ENCODE data around the gene DNAH2. TPM values are rescaled to one million over a fixed set of nuclear protein-coding genes. Genes with fewer than 3 reads are reported as not detected.

Gene DNAH2
- polyA plus RNA-seq, 1 of the 3 experiments (the other 2 are of a cell fraction), result 0.13 TPM

DNA sequence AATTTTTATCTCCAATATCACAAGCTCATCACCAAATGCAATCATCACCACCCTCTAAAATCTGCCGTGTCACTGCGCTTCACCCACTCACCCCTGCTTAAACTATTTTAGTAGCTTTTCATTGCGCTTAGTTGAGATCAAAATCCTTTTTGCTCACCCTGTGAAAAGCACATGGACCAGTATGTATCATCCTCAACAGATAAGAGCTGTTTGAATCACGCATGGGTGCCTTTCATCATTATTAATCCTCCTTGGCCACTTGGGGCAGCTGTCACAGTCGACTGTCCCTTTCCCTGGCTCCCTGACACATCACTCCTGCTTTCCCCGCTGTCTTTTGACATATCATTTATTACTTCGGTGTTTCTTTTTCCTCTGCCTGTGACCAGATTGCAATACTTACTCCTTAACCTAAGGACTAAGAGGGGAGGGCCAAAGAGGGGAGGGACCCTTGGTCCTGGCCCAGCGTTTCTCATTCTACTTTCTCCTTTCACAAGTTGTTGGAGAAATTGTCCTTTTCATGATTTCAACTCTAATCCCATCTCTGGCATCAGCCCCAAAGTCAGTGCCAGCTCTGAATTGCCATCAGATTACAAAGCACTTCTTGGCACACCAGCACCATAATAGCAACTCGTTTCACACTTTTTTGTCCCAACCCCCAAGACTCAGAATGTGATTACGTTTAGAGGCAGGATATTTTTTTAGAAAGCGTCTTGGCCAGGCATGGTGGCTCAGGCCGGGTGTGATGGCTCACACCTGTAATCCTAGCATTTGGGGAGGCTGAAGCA is 107.9 kb downstream of the DNAH2 start (continued):
- TF ChIP-seq, protein P1, sequence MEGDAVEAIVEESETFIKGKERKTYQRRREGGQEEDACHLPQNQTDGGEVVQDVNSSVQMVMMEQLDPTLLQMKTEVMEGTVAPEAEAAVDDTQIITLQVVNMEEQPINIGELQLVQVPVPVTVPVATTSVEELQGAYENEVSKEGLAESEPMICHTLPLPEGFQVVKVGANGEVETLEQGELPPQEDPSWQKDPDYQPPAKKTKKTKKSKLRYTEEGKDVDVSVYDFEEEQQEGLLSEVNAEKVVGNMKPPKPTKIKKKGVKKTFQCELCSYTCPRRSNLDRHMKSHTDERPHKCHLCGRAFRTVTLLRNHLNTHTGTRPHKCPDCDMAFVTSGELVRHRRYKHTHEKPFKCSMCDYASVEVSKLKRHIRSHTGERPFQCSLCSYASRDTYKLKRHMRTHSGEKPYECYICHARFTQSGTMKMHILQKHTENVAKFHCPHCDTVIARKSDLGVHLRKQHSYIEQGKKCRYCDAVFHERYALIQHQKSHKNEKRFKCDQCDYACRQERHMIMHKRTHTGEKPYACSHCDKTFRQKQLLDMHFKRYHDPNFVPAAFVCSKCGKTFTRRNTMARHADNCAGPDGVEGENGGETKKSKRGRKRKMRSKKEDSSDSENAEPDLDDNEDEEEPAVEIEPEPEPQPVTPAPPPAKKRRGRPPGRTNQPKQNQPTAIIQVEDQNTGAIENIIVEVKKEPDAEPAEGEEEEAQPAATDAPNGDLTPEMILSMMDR (IDR thresholded peaks at IDR 0.05), result peak; percentile 40
- TF ChIP-seq, protein P2, sequence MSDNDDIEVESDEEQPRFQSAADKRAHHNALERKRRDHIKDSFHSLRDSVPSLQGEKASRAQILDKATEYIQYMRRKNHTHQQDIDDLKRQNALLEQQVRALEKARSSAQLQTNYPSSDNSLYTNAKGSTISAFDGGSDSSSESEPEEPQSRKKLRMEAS (IDR thresholded peaks at IDR 0.05; ENCODE audit: low read depth), result no peak
- TF ChIP-seq MEF2A (IDR thresholded peaks at IDR 0.05; ENCODE audit: borderline replicate concordance, low read depth) (no peak), FOXJ3 (CRISPR knock-in tag; IDR thresholded peaks at IDR 0.05) (no peak)
- TF ChIP-seq, protein P3, sequence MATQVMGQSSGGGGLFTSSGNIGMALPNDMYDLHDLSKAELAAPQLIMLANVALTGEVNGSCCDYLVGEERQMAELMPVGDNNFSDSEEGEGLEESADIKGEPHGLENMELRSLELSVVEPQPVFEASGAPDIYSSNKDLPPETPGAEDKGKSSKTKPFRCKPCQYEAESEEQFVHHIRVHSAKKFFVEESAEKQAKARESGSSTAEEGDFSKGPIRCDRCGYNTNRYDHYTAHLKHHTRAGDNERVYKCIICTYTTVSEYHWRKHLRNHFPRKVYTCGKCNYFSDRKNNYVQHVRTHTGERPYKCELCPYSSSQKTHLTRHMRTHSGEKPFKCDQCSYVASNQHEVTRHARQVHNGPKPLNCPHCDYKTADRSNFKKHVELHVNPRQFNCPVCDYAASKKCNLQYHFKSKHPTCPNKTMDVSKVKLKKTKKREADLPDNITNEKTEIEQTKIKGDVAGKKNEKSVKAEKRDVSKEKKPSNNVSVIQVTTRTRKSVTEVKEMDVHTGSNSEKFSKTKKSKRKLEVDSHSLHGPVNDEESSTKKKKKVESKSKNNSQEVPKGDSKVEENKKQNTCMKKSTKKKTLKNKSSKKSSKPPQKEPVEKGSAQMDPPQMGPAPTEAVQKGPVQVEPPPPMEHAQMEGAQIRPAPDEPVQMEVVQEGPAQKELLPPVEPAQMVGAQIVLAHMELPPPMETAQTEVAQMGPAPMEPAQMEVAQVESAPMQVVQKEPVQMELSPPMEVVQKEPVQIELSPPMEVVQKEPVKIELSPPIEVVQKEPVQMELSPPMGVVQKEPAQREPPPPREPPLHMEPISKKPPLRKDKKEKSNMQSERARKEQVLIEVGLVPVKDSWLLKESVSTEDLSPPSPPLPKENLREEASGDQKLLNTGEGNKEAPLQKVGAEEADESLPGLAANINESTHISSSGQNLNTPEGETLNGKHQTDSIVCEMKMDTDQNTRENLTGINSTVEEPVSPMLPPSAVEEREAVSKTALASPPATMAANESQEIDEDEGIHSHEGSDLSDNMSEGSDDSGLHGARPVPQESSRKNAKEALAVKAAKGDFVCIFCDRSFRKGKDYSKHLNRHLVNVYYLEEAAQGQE (IDR thresholded peaks at IDR 0.05; ENCODE audit: low read depth, low read length), result no peak

DNA sequence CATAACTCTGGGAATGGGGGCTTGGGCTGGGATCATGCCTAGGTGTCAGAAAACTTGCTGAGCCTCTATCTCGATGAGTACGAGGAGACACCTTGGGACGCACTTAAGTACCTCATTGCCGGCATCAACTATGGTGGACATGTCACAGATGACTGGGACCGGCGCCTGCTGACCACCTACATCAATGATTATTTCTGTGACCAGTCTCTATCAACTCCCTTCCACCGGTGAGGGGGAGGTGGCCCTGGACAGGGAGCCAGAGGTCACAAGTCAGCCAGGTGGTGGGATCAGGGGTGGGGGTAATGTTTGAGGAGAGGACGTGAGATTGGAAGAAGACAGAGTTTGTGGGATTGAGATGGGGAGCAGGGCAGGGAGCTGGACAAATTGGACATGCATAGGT is 113.1 kb downstream of the DNAH2 start:
- no peak overlapping the region for H3K4me3 ChIP-seq (ENCODE audit: low read depth in 2 of 2, low read length in 1 of 2)
- no peaks in the 10 kb centered on the region for H3K9me2 ChIP-seq
- POLR2A ChIA-PET, result no interaction called here
- no peaks in the 10 kb centered on the region for H3K79me2 ChIP-seq (ENCODE audit: insufficient read depth)
- H3K9me3 ChIP-seq, result no peaks in the 10 kb centered on the region
- no peak for DNase-seq
- H3K4me1 ChIP-seq (ENCODE audit: control insufficient read depth in 1 of 2, insufficient read depth in 2 of 2, low read depth in 1 of 2, low read length in 1 of 2), result peaks cover 5 to 9% of the 10 kb centered on the region in 2 experiments; a peak in 2 of 4 replicates
- H2AFZ ChIP-seq (ENCODE audit: low read depth), result no peak overlapping the region
- H3K36me3 ChIP-seq (replicated peaks in 1 of 2; ENCODE audit: control insufficient read depth in 1 of 2, insufficient read depth in 2 of 2, low read length in 1 of 2), result no peaks in the 10 kb centered on the region
- no peak overlapping the region for H3K27ac ChIP-seq (ENCODE audit: low read depth in 2 of 2, low read length in 1 of 2)
- no peak overlapping the region for H3K9ac ChIP-seq
- CTCF ChIA-PET, result interaction anchor here (1.0 to 6.0 kb wide), 4 partner anchors 7 to 82 kb away, joined by 3 to 79 read pairs (median 4); no protein-coding TSS in a partner anchor
- peaks cover 7% of the 10 kb centered on the region for H3K27me3 ChIP-seq (ENCODE audit: insufficient read depth)
- H4K20me1 ChIP-seq (ENCODE audit: insufficient read depth), result no peaks in the 10 kb centered on the region
- TF ChIP-seq RFX5 (IDR thresholded peaks at IDR 0.05; ENCODE audit: low read length), result no peak
- TF ChIP-seq, protein P4, sequence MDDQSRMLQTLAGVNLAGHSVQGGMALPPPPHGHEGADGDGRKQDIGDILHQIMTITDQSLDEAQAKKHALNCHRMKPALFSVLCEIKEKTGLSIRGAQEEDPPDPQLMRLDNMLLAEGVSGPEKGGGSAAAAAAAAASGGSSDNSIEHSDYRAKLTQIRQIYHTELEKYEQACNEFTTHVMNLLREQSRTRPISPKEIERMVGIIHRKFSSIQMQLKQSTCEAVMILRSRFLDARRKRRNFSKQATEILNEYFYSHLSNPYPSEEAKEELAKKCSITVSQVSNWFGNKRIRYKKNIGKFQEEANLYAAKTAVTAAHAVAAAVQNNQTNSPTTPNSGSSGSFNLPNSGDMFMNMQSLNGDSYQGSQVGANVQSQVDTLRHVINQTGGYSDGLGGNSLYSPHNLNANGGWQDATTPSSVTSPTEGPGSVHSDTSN (IDR thresholded peaks at IDR 0.05), result no peak
- no peak for TF ChIP-seq EP300 (IDR thresholded peaks at IDR 0.05; ENCODE audit: borderline replicate concordance in 1 of 2, low read depth in 1 of 2, low read length in 1 of 2)
- TF ChIP-seq, protein P5, sequence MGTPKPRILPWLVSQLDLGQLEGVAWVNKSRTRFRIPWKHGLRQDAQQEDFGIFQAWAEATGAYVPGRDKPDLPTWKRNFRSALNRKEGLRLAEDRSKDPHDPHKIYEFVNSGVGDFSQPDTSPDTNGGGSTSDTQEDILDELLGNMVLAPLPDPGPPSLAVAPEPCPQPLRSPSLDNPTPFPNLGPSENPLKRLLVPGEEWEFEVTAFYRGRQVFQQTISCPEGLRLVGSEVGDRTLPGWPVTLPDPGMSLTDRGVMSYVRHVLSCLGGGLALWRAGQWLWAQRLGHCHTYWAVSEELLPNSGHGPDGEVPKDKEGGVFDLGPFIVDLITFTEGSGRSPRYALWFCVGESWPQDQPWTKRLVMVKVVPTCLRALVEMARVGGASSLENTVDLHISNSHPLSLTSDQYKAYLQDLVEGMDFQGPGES (IDR thresholded peaks at IDR 0.05; ENCODE audit: low read depth, low read length), result no peak
- TF ChIP-seq EZH2phosphoT487 (IDR thresholded peaks at IDR 0.05; ENCODE audit: borderline replicate concordance, low read depth), result no peak
- no peak for TF ChIP-seq TCF12 (IDR thresholded peaks at IDR 0.05)
- TF ChIP-seq, protein P6, sequence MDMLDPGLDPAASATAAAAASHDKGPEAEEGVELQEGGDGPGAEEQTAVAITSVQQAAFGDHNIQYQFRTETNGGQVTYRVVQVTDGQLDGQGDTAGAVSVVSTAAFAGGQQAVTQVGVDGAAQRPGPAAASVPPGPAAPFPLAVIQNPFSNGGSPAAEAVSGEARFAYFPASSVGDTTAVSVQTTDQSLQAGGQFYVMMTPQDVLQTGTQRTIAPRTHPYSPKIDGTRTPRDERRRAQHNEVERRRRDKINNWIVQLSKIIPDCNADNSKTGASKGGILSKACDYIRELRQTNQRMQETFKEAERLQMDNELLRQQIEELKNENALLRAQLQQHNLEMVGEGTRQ (IDR thresholded peaks at IDR 0.05; ENCODE audit: borderline replicate concordance, low read depth, low read length), result no peak
- WGBS (ENCODE audit: low lambda C conversion rate), result 81% methylated on average over 5 of the region's 8 CpGs
- H3K4me2 ChIP-seq, result no peak overlapping the region
- H3F3A ChIP-seq (replicated peaks; ENCODE audit: insufficient read depth), result peaks cover 10% of the 10 kb centered on the region

Data from SK-N-SH (cell line).